K562 (cell line): ENCODE data around the gene CPSF2. TPM values are rescaled to one million over a fixed set of nuclear protein-coding genes. Genes with fewer than 3 reads are reported as not detected.

Source experiments
- ATAC-seq: fragments of 200-7000 bp; cut with Tn5 transposase; 3 replicates; pipeline ENCODE4 v1.9.1; 2020; ENCODE audit warnings: moderate library complexity
- BruUV-seq: library from RNA; stranded (reverse); fragments of 400-500 nt; replicated peaks from 2 replicates; lab custom pipeline; 2021; lab: Mats Ljungman, UMichigan
- CTCF ChIA-PET: fragments of 300-600 bp; formaldehyde crosslinking; extraction: SDS; loops from one replicate; lab custom pipeline; 2021; ENCODE audit warnings: low intra/inter-chr PET ratio; lab: Yijun Ruan, JAX
- POLR2A ChIA-PET: fragments of 300-600, 350-650 bp; sonication (Branson Sonifier 250); formaldehyde crosslinking; extraction: SDS; loops from one replicate; lab custom pipeline; 2021; ENCODE audit warnings: antibody characterized with exemption, inconsistent platforms; lab: Yijun Ruan, JAX
- DNase-seq, 4 experiments: peaks; one replicate each; pipeline versions ENCODE4 v3.0.0 to v3.0.0-alpha.2; 2011 to 2018; ENCODE audit warnings: low spot score in 3 of 4, mixed read lengths in 3 of 4; ENCODE audit errors: extremely low read depth in 1 of 4
- FAIRE-seq: peaks from 2 replicates; lab custom pipeline; 2011; peaks lifted over from hg19 to GRCh38; lab: Jason Lieb, UNC
- H2AFZ ChIP-seq: 2 replicates; pipeline ENCODE4 v1.6.0; 2011; ENCODE audit warnings: low read depth, low read length, control low read depth, inconsistent platforms
- H3K27ac ChIP-seq: fragments of 200-600 bp; 3 replicates; pipeline ENCODE4 v1.8.0; 2011; ENCODE audit warnings: low read depth, mild to moderate bottlenecking, control low read depth, inconsistent platforms, low read length, moderate library complexity, mixed read lengths; ENCODE audit errors: extremely low read depth
- H3K27me3 ChIP-seq, 2 experiments: fragments of 300-600 bp in 1 of 2; 2 replicates in 1 of 2; 3 replicates in 1 of 2; pipeline versions ENCODE4 v1.6.0 to v1.8.0; 2011; ENCODE audit warnings: inconsistent platforms in 2 of 2, low read length in 2 of 2, mild to moderate bottlenecking in 1 of 2, mixed read lengths in 1 of 2, moderate library complexity in 1 of 2; ENCODE audit not compliant: control insufficient read depth in 2 of 2, insufficient read depth in 2 of 2
- H3K36me3 ChIP-seq: fragments of 300-600 bp; 3 replicates; pipeline ENCODE4 v1.8.0; 2011; ENCODE audit warnings: mild to moderate bottlenecking, low read length, inconsistent platforms; ENCODE audit not compliant: control insufficient read depth, insufficient read depth
- H3K4me1 ChIP-seq, 2 experiments: fragments of 200-600 bp in 1 of 2; replicated peaks in 1 of 2; 2 replicates in 1 of 2; 3 replicates in 1 of 2; pipeline versions ENCODE4 v1.5.1 to v1.8.0; 2011; ENCODE audit warnings: inconsistent platforms in 2 of 2, low read length in 2 of 2, mild to moderate bottlenecking in 1 of 2, mixed read lengths in 1 of 2, moderate library complexity in 1 of 2; ENCODE audit not compliant: control insufficient read depth in 2 of 2, insufficient read depth in 2 of 2
- H3K4me2 ChIP-seq: 2 replicates; pipeline ENCODE4 v1.6.1; 2011; ENCODE audit warnings: low read length, control low read depth, inconsistent platforms, mixed read lengths; ENCODE audit not compliant: insufficient read depth
- H3K4me3 ChIP-seq: fragments of 200-600 bp; sonication (generic), shearing (Covaris generic); 2 replicates; pipeline ENCODE4 v1.5.1; 2016; ENCODE audit warnings: control low read depth, inconsistent platforms
- H3K79me2 ChIP-seq: fragments of 200-600 bp; 3 replicates; pipeline ENCODE4 v1.8.0; 2011; ENCODE audit warnings: low read length, inconsistent platforms; ENCODE audit not compliant: control insufficient read depth, insufficient read depth
- H3K9ac ChIP-seq, 2 experiments: 2 replicates each; pipeline versions ENCODE4 v1.6.0 to v1.6.1; 2011; ENCODE audit warnings: low read depth in 2 of 2, low read length in 2 of 2, control low read depth in 1 of 2, inconsistent platforms in 1 of 2, mild to moderate bottlenecking in 1 of 2, mixed read lengths in 1 of 2; ENCODE audit not compliant: insufficient read depth in 1 of 2
- H3K9me1 ChIP-seq: one replicate; pipeline ENCODE4 v1.6.0; 2011; ENCODE audit warnings: inconsistent platforms, mild to moderate bottlenecking, low read length, moderate library complexity; ENCODE audit not compliant: control insufficient read depth, insufficient read depth
- H3K9me3 ChIP-seq: replicated peaks from 2 replicates; pipeline ENCODE4 v1.5.1; 2011; ENCODE audit warnings: low read depth, low read length, inconsistent platforms; ENCODE audit not compliant: control insufficient read depth, insufficient read depth
- H4K20me1 ChIP-seq: replicated peaks from 2 replicates; pipeline ENCODE4 v1.6.1; 2011; ENCODE audit warnings: low read length, inconsistent platforms, mixed read lengths; ENCODE audit not compliant: control insufficient read depth, insufficient read depth
- KAT8 ChIP-seq: fragments of 450-650 bp; IDR thresholded peaks from 2 replicates; pipeline ENCODE4 v1.6.1; 2016; ENCODE audit warnings: low read depth, mild to moderate bottlenecking
- NFIC ChIP-seq: fragments of 450-650 bp; IDR thresholded peaks from 2 replicates; pipeline ENCODE4 v1.6.1; 2017; ENCODE audit warnings: mild to moderate bottlenecking, inconsistent platforms
- WGBS: fragments of 100-300 bp; shearing (Covaris generic); methylation state at CpG from one replicate; pipeline ENCODE4 v1.1.6; 2016; ENCODE audit warnings: low coverage, mixed read lengths; ENCODE audit not compliant: insufficient coverage; ENCODE audit errors: missing lambda C conversion rate; 5-methylcytosine and 5-hydroxymethylcytosine counted together
- in situ Hi-C: fragments of 300-500 bp; cut with MboI; formaldehyde crosslinking; loops from 4 replicates; pipeline ENCODE4 v1.15.0; 2018; ENCODE audit warnings: inconsistent platforms, mixed read lengths
- intact Hi-C: fragments of 100-400 bp; cut with micrococcal nuclease; formaldehyde crosslinking; loops from 2 replicates; pipeline ENCODE4 v1.14.2; 2022
- polyA plus RNA-seq, 8 experiments: library from polyadenylated mRNA; depleted of rRNA in 4 of 8; stranded (reverse) in 5 of 8; unstranded in 3 of 8; fragments of >200 nt; fragmentation: Nextera tagmentation in 2 of 8; fragmentation: Illumina TruSeq in 1 of 8; extraction: Ambion mirVana in 2 of 8; extraction: Trizol in 1 of 8; gene quantifications; 2 replicates each; pipeline versions ENCODE4 v1.2.1 to v1.2.3, GENCODE V29; 2011 to 2014; ENCODE audit warnings: inconsistent platforms in 1 of 8, missing spikeins in 1 of 8
- total RNA-seq, 7 experiments: library from RNA; depleted of rRNA in 6 of 7; stranded (reverse); fragments of >200 nt in 6 of 7; fragmentation: Illumina TruSeq in 2 of 7; extraction: Trizol in 2 of 7; gene quantifications; 2 replicates each; pipeline versions ENCODE4 v1.2.1 to v1.2.3, GENCODE V29; 2011 to 2021; ENCODE audit warnings: low replicate concordance in 1 of 7
- TF ChIP-seq, protein P1 (sequence below): fragments of 150-350 bp; conservative IDR thresholded peaks from 2 replicates; pipeline ENCODE4 v1.6.1; 2014; ENCODE audit warnings: low read length

The CPSF2 gene
- total and polyA plus RNA-seq, 9 of the 15 experiments (the other 6 are each of a cell fraction or from before 2014, with no cell fraction given) = 20.8 to 71.3 (median 49.0) TPM

GRCh38 chr14:92143309-92143708, 21.5 kb downstream of the CPSF2 start:
- intact Hi-C loops = no loop called here
- DNase-seq (no peak), ATAC-seq (no peak), FAIRE-seq (no peak)
- Histone ChIP-seq H3K27me3 (no peaks in the 10 kb centered on the region), H3K79me2 (no peaks in the 10 kb centered on the region), H3K9me1 (no peaks in the 10 kb centered on the region), H3K9me3 (no peaks in the 10 kb centered on the region), H3K4me1 (peaks cover 0 to 2% of the 10 kb centered on the region in 2 experiments; a peak in 2 of 5 replicates), H2AFZ (no peak overlapping the region), H3K4me3 (no peak overlapping the region), H3K36me3 (peaks cover 75% of the 10 kb centered on the region), H3K9ac (no peak overlapping the region), H3K27ac (no peak overlapping the region), H4K20me1 (no peaks in the 10 kb centered on the region), H3K4me2 (no peak overlapping the region)
- peak; percentile 69 for TF ChIP-seq NFIC
- TF ChIP-seq KAT8 = no peak
- TF ChIP-seq, protein P1, sequence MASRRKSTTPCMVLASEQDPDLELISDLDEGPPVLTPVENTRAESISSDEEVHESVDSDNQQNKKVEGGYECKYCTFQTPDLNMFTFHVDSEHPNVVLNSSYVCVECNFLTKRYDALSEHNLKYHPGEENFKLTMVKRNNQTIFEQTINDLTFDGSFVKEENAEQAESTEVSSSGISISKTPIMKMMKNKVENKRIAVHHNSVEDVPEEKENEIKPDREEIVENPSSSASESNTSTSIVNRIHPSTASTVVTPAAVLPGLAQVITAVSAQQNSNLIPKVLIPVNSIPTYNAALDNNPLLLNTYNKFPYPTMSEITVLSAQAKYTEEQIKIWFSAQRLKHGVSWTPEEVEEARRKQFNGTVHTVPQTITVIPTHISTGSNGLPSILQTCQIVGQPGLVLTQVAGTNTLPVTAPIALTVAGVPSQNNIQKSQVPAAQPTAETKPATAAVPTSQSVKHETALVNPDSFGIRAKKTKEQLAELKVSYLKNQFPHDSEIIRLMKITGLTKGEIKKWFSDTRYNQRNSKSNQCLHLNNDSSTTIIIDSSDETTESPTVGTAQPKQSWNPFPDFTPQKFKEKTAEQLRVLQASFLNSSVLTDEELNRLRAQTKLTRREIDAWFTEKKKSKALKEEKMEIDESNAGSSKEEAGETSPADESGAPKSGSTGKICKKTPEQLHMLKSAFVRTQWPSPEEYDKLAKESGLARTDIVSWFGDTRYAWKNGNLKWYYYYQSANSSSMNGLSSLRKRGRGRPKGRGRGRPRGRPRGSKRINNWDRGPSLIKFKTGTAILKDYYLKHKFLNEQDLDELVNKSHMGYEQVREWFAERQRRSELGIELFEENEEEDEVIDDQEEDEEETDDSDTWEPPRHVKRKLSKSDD = no peak
- 81% methylated on average over 4 of the region's 4 CpGs for WGBS
- POLR2A ChIA-PET = no interaction called here
- CTCF ChIA-PET = no interaction called here
- in situ Hi-C loops = no loop called here
- no TSS peak for BruUV-seq
